ENCODE results near the gene DAAM1.

DAAM1 gene

DNA sequence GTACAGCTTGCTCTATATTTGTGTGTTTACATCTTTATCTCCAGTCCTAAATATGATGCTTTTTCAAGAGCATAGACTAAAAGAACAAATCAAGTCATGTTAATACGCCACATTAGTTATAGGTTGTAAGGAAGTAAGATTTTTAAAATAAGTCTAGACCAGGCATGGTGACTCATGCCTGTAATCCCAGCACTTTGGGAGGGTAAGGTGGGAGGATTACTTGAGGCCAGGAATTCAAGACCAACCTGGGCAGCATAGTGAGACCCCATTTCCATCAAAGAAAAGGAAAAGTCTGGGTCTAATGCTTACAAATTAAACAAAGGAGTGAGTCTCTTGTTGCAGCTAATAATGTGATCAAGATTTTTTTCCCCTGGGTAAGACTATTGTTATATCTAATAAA, 157.9 kb downstream of the DAAM1 start:
- no peak for DNase-seq

- DNase-seq: no peak
Observed at GRCh38 chr14:59346796-59347510, 158.5 kb downstream of the DAAM1 start.

GRCh38 chr14:59347511-59347900, 159.0 kb downstream of the DAAM1 start:
- no peak for DNase-seq

DNA sequence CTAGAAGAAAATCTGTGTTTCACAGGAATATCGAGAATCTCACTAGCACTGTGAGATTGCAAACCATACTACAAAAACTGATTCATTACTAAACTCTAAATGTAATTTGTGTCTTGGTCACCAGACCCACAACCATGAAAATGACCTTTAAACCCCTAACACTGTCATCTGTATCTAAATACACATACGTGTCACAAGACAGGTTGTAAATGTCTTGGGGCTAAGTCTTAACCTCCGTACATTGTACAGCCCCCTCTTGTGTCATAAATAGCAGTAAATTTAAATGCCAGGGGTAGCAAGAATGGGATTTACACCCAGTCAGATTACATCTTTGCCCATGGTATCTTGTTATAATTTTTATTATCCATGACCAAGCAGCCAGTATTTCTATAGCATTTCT, 159.4 kb downstream of the DAAM1 start:
- DNase-seq: no peak

DNA sequence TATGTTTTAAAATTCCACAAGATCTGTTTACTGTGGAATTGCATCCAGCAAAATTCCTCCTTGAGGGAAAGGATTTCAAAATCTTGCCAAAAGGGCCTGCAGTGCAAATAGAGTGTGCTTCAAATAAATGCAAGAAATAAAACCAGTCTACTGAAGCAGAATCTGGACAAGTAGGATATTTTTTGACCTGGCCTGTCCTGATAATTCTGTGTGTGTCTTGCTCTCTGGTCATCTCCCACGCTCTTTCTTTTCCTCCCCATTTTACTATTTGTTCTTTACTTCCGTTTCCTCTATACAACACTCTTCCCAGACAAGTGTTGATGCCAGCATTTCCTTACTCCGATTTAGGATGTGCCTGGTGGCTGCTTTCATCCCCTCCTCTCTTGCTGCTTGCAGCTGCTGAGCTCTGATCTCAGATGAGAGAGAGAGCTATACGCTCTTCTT, 160.8 kb downstream of the DAAM1 start:
- no peak for DNase-seq

GRCh38 chr14:59352961-59353360, 164.5 kb downstream of the DAAM1 start:
- no peak for DNase-seq

DNA sequence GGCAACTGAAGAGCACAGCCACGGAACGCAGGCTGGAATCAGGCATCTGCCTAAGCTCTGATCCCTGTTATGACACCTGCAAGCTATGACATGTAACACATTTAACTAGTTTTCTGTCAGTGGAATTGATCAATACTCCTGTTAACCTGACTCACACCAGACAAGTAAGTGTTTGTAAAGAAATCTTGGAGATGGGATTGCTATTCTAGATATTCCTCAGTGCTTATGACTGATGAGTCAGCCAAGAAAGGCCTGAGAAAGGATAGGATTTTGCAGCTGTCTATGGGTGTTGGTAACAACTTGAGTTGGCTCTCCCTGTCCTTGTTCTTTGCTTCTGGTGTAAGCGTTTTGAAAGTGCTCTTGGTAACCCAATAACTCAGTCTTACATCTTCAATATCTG, 166.2 kb downstream of the DAAM1 start:
- no peak for DNase-seq

GRCh38 chr14:59355091-59355490, 166.6 kb downstream of the DAAM1 start:
- DNase-seq: no peak

- no peak for DNase-seq
Observed at GRCh38 chr14:59356312-59356711, 167.8 kb downstream of the DAAM1 start.

DNA sequence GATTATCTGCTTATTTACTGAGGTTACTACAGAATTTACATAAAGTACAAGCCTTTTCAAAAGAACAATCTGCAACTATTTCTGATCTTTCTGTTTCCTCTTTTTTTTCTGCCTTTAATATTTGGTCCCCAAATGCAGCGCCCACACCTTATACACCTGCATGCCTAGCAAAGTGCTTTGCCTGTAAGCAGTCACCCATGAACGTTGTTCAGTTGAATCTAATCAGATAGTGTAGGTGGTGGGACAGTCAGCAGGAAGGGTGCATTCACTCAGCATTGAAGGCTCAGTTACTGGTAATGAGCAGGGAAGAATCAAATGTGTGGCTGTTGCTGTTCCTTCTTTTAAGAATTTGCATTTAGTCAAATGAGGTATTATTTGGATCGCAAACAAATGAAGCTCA, 168.3 kb downstream of the DAAM1 start:
- DNase-seq: no peak

DNA sequence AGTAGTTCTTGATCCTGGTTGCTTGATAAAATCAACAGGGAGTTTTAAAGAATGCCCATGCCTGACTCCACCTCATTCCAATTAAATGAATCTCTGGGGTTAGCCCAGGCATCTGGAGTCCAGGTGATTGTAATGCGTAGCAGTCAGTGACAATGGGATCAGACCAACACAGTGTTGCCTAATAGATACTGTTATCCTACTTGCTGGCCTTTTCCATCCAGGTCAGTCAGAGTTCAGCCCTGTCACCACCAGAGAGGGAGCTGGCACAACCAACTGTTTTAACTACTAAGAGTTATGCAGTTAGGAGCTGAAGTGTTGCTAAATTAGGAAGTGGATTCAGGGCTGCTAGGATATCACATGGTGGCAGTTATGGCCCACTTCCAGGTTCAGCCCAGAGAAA, 169.6 kb downstream of the DAAM1 start:
- no peak for DNase-seq

DNA sequence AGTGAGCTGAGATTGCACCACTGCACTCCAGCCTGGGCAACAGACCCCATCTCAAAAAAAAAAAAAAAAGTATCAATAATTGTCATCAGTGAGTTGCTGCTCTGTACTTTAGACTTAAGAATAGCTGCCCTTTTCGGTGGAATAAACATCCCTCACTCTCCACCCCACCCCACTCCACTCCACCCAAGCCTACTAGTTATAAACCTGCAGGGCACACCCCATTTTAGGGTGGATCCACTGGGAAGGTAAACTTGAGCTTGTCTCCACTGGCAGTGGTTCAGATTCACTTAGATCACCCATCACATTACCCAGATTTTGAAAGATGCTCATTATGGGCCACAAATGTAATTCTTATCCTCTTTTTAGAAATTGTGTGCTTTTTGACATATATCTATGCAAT, 170.3 kb downstream of the DAAM1 start:
- no peak for DNase-seq

GRCh38 chr14:59359431-59360124, 171.1 kb downstream of the DAAM1 start:
- no peak for DNase-seq

DNA sequence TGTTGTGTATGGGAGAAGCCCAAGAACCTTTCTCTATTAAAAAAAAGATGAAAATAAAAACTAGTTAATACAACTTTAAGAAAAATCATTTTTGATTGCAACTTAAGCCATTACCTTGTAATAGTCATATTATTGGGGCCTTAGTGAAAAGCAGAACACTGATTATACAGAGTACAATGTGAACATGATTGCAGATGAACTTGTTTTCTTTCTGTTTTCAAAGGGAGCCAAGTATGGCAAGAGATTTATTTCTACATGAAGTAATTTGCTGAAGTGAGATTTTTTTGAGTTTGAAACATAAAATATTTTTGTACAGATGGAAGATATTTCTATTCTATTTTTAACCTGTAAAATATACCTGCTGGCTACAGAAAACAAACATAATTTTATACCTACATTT, 171.8 kb downstream of the DAAM1 start:
- DNase-seq: no peak

DNA sequence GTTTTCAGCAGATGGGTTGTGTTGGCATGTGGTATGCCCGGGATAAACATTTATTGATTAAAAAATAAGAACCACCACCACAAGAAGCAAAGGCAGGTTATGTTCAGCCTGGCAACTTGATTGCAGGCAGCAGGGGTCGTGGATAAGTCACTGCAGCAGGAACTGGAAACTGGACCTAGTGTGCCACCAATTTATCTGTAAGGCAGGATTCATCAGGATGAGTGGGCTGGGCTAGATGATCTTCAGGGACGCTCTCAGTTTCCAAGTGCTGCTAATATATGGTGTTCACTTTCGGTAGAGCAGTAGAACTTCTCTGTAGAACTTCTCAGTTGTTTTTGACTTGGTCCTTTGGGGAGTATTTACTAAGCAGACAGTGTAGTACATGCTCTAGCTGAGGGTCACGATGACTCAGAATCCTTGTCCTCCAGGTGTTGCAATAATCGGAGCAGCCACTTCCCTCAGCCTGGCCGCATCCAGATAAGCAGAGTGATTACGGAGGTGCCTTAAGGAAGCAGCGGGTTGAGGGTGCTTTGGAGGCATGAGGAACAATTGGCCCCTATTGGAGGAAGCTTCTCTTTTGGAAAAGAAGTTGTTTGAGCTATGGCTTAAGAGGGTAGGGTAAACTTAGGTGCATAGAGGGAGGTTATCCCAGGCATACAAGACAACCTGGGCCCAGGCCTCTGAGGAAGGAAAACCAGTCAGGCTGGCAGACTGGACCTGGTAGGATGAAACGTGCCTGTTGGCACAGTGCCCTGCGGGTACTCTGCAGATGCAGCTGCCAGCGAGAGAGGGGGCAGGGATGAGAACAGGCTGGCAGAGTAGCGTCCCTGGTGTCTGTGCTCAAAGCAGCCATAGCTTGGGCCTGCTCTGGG, 172.7 kb downstream of the DAAM1 start:
- no peak for DNase-seq

GRCh38 chr14:59362513-59362912, 174.0 kb downstream of the DAAM1 start:
- DNase-seq: no peak

DNA sequence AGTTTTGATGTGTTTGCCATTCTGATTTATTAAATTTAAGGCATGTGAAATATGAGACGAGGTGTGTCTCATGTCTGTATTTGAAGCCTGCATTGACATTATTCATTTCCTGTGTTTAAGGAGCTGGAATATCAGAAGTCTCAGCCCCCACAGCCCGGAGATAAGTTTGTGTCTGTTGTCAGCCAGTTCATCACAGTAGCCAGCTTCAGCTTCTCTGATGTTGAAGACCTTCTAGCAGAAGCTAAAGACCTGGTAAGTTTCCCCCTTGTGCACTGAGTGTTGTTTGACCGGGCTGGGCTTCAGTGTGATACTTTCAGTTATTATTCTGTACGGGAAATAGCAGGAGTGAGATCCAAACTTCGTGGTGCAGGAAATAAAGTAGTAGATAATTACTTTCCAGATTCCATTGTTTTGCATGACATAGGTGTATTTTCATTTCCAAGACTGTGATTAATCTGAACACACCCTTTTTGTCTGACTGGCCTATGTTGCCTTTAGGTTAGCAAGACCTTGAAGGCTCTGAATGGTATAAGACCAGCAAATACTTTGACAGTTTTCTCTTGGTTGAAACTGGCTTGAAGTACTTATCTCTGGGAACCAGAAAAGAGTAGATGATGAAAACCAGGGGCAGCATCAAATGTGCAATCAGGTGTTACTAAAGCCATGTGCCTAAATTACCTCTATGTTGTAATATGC, 175.2 kb downstream of the DAAM1 start:
- no peak for DNase-seq

- no peak for DNase-seq
Observed at GRCh38 chr14:59370158-59370742, 181.8 kb downstream of the DAAM1 start.

DNA sequence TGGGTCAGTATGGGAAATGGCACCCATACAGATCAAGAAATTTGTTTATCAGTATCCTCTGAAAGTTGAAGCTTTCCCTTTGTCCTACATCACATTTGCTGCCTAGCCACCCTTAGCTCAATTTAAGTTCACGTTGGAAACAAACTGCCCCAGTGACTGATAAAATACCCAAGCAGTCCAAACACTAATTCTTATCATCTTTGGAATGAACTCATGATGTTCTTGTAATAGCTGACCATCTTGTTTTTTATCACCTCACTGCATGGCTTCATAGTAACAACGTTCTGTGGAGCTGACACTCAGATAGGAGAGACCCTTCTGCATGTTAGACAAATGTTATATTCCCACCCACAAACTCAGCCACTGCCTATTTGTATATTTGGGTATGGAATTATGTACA, 183.3 kb downstream of the DAAM1 start:
- DNase-seq: no peak

GRCh38 chr14:59374048-59374447, 185.6 kb downstream of the DAAM1 start:
- no peak for DNase-seq

DNA sequence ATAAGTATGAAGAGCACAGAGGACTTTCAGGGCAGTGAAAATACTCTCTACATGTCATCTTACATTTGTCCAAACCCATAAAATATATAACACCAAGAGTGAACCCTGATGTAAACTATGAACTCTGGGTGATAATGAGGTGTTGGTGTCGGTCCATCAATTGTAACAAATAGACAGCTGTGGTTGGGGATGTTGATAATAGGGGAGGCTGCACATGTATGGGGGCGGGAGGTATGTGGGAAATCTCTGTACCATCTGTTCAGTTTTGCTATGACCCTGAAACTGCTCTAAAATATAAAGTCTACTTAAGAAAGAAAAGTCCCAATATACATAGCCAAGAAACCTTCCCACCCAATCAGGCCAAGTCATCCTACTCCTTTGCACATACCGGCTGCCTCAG, 188.2 kb downstream of the DAAM1 start:
- DNase-seq: no peak

DNA sequence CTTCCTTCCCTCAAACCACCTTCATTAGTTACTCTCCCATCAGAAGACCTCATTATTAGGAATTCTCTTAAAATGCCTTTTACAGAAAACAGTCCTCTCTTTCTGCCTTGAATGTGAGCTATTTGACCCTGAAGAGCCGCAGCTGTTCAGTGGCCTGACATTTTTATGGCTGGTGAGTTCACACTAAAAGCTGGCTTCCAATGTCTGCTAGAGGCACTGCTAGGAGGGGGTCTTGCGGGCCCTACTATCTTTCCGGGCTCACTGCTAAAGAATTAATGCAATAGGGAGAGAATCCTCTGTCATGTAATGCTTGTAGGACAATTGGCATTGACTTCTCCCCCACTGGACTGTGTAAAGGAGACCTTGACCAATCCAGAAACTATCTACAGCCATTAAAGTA, 189.0 kb downstream of the DAAM1 start:
- DNase-seq: no peak
